Skin of body (tissue), 2 donors: ENCODE data around the gene HOXA10. TPM values are rescaled to one million over a fixed set of nuclear protein-coding genes. Genes with fewer than 3 reads are reported as not detected.
A peak's percentile ranks its signal among the peaks of the same experiment; 100 is the strongest.

Experiments used
- DNase-seq: peaks from one replicate; lab custom pipeline; 2025; lab: John Stamatoyannopoulos, UW
- total RNA-seq: library from RNA; depleted of rRNA; stranded (reverse); fragments of >200 nt; gene quantifications from one replicate; pipeline ENCODE4 v1.2.3, GENCODE V29; 2014

HOXA10 gene
- total RNA-seq, 1 donor from 2014 or later: 2.8 TPM

DNA sequence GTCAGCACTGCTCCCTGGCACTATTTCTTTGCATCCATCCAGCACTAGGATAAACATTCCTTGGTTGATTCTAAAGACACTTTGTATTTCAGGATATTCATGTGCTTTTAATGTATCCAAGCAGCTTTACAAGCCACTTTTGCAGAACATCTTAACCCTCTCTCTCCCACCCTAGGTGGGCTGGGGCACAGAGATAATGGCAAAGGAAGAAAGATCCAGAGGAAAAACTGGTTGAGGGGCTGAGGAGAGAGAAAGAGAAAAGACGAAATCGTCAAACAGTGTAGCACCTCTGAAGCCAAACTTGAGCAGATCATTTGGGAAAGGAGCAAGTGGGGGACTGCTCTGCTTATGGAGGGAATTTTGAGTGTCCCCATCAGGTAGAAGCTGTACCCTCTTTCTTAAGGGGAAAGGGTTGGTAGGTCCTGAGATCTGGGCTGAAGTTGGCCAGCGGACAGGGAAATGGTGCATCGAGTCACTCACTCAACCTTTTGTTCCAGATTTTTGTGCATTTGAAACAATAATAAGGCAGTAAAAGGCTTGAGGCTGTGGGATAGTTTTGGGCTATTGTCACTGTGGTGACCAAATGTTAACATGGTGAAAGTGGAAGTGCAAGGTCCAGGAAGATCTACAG lies 30.0 kb upstream of the HOXA10 start:
- no peak for DNase-seq

DNA sequence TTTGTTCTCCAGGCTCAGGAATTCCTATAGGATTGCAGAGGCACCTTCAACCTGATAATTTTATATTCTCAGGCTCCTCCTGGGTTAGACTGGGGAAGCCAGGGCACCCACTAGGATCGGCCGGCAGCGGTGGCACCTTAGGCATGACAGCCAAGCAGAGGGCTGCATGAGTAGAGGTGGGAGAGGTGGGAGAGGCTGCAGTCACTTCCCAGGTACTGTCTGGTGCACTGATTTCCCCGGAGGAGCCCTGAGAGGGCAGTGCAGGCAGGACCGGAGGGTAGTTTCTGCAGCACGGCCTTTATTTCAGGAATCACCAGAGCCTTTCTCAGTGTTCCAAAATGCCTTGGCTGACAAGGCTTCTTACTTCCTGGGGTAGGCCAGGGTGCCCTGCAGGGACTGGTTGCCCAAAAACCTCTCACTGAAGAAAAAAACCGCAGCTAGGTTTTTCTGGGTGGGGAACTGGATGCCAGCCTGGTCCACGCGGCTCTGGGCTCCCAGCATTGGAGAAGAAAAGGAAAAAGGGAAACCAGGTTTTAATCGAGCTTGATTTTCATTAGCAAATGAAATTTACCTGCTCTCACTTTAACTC lies 29.3 kb upstream of the HOXA10 start:
- no peak for DNase-seq

DNA sequence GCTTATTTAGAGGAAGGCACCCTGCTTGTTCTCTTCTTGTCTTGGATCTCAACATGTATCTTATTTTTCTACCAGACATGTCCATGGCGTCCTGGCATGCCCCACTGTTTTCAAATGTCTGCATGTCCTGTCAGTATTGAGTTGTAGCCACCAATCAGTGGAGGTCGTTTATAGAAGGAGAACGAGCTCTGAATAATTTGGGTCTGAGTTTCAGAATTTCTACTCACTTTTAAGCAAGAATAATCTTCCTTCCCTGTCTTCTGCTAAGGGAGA lies 28.7 kb upstream of the HOXA10 start:
- no peak for DNase-seq

DNA sequence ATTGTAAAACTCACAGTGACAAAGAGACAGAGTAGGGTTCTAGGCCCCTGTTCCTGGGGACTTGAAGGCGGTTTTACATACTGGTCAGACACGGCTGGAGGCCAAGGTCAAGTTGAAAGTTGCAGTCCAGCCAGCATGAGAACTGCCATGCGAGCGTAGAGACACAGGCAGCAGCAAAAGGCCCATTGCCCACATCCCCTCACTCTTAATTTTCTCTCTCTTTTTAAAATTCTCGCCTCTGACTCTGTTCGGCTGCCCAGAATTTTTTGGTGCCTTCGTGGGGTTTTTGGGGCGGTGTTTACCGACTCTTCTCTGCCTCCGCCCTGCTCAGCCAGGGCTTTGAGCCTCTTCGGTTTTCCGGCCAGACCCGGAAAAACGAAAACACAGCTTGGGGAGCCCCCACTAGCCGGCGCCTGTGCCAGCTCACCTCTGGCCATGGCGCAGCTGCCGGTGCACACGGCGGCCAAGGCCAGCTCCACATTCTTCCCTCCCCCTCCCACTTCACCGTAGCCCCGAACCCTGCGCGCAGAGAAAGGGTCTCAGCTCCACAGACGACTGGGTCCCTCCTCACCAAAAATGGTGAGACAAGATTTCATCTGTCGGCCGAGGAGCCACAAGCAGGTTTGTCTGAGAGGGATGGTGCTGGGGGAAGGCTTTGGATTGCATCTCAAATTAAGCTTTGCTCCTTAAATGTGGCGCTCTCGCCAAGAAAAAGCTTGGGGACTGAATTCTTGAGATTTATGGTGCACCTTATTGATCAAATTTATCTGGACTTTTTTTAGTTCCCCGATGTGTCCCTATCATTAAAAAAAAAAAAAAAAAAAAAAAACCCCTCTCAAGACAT lies 28.1 kb upstream of the HOXA10 start:
- DNase-seq: no peak

DNA sequence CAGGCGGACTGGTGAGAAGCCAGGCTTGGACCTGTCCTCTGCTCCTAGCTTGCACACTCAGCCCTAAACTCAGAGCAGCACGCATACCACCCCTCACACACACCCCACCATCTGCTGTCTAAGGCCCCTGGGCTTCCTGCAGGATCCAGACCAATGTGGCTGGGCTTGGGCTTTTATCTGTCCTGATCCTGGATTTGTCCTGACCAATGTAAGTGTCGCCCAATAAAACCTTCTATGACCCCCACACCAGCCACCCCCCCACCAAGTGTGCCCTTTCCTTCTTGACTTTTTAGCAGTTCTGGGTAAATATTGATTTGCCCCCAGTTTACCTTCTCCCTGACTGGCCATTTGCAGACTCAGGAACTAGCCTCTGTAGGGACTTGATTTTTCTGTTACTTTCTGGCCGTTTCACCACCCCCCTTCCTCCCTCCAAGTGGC lies 27.5 kb upstream of the HOXA10 start:
- DNase-seq: no peak

DNA sequence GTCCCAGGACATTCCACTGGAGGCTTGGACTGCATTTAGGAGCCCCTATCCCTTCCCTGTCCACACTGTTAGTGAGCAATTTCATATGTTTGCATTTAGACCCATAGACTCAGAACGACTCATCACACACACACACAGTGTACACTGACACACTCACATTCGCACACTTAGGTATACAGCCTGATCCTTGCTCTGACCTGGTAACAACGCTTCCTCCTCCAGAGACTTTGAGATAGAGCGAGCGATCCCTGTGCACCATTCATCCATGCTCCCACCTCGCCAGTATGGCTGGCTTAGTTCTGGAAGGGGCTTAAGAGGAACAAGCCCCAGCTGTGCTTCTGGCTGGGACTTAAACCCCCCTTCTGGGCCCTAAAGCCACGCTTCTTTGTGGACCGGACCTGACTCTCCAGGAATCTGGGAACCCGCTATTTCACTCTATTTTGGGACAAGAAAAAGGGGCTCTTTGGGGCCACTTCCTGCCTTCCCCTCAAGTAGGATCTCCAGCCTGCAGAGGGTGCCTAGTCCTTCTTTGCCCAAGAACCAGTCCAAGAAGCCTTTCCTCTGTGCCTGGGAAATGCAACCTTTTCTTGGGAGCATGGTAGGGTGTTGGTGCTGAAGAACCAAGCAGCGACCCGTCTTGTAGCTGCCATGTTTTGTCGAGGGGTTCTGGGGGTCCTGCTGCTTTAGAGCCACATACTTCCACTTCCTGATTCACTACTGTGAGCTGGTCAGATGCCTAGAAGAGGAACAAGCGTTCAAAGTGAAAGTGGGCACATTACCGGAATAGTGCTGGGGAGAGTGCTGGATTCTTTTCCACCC lies 26.9 kb upstream of the HOXA10 start:
- DNase-seq: no peak

DNA sequence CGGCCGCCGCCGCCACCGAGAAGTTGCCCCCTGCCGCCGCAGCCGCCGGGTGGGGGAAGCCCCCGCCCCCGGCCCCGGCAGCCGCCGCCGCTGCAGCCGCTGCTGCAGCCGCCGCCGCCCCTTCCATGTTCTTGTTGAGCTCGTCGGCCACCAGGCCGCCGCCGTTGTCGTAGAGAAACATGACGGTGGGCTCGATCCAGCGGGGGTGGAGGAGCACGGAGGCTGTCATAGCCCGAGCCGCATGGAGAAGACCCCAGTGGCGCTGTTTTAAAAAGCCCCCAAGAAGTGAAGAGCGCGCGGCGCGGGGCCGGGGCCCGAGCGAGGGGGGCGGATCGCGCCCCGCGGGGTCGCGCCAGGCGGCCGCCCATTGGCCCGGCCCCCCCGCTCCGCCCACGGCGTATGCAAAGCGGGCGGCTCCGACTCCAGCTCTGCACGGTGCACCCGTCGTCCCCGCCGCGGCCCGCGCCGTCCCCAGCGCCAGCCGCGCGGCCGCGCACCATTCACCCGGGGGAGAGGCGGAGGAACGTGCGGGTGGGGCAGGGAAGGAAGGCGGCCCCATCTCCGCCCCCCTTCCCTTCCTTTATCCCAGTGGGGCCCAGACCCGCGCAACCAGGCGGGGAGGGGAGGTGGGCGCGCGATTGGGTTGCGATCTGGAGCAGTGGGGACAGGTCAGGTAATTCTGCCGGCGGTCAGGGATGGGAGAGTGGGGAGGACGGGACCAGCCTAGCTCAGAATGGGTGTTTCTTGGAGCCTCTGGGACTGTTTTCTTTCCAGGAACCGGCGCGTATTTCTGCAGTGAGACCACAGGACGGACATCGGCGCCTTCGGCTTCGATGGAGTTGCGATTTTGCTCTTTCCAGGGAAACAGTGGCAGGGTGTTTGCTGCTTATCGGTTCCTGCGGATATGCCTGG lies 26.0 kb upstream of the HOXA10 start, which contains the start of gene HOXA13:
HOXA13 (minus strand) TSS at position 243 of the 912 bp plus-strand sequence; CDS start at position 229, 14 bp downstream.
- no peak for DNase-seq

DNA sequence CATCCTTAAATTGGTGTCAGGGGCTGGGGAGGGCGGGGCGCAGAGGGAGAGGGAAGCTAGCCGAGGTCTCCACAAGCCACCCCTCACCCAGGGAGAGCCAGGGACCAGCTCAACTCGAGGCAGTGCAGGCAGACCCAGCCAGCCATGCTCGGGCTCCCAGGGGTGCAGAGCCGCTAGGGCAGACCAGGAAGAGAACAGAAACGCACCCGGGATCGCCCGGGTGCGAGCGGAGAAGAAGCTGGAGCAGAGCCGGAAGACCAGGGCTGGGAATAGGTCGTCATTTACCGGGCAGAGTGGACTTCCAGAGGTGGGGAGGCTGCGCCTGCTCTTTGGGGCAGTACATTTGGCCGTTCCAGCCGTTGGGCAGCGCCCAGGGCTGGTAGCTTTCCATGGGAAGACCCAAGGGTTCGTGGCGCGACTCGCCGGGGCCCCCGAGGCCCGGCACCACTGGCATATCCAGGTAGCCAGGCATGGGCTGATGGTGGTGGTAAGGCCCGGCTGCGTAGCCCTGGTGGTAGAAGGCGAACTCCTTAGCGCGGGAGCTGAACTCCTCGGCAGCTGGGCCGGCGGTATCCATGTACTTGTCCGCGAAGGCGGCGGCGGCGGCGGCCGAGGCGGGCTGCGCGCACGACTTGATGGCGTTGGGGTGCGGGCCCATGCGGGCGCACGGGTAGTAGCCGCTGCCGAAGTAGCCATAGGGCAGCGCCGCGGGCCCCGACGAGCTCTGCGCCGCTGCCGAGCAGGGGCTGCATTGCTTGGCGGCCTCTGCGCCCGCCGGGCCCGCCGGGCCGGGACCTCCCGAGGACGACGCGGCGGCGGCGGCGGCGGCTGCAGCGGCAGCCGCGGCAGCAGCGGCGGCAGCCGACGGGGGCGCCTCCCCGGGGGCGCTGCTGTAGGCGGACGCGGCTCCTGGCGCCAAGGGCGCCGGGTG lies 25.0 kb upstream of the HOXA10 start:
- DNase-seq: no peak

DNA sequence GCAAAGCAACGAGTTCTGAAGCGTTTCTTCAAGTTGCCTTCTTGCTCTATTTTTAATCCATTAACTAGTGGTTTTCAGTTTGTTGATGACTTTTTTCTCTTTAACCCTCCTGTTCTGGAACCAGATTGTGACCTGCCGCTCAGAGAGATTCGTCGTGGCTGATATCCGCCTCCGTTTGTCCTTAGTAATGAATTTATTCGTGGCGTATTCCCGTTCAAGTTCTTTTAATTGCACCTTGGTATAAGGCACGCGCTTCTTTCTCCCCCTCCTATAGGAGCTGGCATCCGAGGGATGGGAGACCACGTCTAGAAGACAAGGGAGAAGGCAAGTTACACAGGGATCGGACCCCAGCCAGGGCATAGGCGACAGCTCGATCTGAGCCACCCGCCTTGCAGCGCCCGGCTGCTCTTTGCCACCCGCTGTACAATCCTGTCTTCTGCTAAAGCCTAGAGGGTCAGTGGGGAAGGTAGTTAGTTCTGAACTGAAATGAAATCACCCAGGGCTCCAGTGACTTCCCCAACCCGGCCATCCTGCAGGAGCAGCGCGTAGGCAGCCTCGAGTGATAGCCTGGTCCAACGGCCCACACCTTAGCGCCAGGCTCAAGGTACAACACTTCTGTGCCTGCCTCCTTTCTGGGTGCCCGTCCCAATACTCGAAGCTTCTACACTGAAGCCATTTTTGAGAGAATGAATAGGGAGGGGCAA lies 24.2 kb upstream of the HOXA10 start:
- DNase-seq: no peak

DNA sequence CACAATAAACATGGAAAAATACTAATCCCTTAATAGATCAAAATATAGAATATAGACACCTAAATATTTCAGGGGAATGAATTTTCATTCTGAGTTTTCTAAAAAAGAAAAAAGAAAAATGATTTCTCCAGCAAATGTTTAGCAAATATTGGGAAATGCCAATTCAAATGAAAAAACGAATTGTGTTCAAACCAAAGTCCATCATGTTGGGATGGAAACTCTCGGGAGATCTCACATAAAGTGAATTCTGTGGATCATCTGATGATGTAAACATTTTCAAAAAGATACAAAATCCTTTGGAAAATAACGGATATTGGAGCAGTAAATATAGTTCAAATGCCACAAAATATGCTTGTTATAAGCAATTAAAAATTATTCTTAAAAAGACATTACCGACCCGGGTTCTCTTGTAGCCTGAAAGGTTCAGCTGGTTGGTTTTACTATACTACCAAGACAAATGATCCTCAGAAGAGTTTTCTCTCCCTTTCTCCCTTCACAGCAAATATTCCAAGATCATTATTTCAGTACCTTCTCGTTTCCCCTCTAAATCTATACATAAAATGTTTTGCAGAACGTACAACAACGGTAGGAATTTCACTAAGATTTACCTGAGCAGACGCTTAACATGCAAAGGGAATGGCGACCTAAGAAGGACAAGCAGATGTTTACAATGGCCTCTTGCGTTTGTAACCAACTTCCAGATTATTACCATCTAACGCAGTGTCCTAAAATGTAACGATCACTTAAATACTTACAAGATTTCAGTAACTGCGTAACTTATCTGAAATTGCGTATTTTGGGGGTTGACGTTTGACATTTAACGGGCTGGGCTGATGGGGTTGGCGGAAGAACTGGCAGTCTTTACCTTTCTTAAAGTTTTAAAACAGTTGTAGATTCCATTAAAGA lies 23.3 kb upstream of the HOXA10 start:
- no peak for DNase-seq

DNA sequence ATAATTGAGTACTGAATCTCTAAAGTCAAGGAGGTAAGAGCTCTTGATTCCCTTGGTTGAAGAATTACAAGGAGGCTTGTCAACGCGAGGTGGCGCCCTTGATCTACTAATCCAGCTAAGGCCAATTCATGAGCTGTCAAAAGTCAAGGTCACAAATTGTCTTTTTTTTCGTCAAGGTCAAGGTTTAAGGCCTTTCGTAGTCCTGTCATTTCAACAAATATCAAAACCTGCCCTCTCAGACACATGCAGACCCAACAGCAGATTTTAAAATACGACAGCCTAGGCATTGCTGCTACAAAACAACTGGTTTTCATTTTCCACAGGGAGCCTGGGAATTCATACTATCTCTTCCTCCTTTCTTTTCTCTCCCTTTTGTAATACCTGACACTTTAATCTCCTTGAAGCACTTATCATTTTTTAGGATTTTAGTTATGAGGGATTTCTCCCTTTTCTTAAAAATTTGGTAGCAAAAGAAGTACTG lies 22.2 kb upstream of the HOXA10 start:
- DNase-seq: peak; percentile 86

DNA sequence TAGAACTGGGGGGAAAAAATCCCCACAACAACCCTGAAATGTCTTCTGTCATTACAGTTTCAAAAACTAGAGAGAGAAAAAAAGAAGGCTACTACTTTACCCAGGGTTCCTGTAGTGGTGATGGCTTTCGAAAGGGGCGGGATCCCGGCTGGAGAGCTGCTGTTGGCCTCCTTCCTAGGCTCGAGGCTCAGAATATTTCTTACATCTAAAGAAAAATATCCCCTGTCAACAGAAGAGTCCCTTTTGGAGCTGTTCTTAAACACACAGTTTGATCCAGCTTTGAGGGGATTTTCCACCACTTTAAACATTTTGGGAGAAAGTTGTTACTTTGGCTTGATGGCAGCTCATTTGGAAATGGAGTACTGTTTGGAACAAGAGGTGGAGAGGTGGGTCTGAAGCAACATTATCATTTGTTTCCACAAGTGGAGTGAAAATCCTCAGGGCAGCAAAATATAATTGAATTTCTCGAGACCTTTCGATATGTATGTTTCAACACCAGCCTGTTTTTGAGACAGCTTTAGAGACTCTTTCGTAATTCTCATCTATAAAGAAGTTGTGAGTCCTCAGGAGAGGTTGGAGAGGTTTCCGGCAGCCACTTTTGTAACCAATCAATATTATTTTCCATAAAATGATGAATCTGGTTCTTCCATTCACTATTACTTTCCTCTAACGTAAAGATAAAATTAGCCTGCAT lies 20.7 kb upstream of the HOXA10 start:
- DNase-seq: no peak

DNA sequence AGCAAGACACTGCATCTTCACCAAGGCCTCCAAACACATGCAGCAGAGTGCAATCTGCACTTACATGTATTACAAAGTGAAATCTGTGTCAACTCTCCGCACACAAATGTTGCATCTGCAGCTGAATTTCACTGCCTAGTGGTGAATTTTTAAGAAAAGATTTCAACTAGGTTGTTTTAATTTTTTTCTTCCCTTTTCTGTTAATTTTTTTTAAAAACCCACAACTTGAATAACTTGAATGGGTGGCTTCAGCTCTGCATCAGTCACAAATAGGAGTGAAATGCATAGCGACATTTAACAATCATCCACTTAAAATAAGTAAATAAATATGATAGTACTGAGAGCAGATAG lies 19.9 kb upstream of the HOXA10 start:
- no peak for DNase-seq

DNA sequence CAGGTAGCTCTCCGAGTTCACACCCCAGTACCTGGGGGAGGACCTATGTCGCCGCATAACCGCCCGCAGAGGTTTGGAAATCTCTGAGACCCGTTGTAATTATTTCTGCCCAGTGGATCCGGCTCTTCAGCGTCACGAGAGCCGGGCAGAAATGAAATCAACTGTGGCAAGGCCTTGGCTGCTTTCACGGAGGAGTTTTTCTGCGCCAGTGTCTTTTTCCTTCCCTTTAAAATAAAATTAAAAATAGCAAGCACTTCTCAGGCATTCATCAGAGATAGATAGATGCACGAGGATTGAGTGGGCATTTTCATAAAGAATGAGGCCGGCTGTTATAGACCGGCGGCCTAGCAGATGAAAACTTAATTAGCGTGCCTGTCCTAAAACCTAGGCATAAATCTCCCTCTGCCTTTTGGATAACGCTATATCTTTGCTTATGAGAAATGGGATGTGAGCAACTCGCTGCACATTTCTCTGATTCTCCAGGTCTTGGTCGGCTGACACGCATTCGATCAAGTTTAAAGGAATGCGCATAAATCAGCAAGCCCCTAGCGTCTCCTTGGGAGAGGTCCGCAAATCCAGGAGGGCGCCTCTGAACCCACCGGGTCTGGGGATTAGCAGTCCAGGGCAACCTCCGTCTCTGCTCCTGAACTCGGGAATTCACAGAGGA lies 19.3 kb upstream of the HOXA10 start:
- no peak for DNase-seq

DNA sequence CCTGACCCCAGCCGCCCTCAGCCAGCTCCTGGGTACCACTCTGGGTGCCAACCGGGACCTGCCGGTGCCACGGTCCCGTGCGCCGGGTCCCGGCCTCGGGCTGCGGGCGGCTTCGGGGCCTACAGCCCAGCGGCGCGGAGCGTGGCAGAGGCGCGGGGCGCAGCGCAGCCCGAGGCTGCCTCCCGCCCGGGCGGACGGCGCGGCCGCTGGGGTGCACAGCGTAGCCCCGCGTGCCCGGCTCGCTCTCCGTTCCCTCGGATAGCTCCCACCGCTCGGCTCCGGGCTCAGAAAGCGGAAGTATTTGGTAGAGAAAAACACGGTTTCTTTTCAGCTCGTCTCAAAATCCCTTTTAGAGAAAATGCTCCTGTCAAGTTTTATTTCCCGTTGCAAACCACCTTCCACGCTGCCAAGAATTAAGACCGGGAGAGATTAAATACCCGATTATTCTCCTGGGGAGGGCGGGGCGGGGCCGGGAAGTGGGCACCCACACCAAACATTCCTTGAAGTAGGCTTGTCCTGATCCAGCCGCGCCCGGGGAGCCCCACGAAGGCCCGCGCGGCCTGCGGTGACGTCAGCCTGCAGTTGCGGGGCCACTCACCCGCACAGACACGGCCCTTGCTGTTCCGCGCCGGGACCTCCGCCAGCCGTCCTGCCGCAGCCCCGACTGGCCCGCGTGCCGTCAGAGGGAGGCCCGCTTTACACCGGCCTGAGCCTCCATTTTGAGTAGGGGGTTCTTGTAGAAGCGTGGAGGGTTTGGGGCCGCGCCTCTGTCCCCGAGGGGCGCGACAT lies 18.6 kb upstream of the HOXA10 start:
- no peak for DNase-seq
